Measurements from ENCODE around the gene FBXL17. TPM values are rescaled to one million over a fixed set of nuclear protein-coding genes. Genes with fewer than 3 reads are reported as not detected.

FBXL17 gene
- total RNA-seq, 4 donors from 2014 or later = 10.9 to 19.8 (median 15.0) TPM

DNA sequence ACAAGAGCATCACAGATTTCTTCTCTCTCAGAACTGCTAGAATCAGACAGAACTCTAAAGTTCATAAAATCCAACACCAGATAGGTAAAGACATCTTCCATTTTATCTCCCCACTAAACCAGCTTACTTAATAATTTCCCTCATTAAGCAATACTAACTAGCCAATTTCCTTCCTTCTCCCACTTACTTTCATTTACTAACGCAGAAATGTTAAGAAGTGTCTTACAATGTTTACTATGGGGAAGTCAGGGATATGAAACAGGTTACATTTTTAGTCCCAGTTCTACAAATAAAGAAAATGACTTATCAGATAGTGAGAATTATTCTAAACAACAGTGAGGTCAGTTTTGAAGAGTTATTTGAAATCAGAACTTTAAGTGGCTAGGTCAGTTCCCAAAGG is 236.5 kb downstream of the FBXL17 start:
- ATAC-seq (ENCODE audit: low FRiP score) (no peak), DNase-seq (ENCODE audit: low spot score) (no peak)
- TF ChIP-seq, protein P1, sequence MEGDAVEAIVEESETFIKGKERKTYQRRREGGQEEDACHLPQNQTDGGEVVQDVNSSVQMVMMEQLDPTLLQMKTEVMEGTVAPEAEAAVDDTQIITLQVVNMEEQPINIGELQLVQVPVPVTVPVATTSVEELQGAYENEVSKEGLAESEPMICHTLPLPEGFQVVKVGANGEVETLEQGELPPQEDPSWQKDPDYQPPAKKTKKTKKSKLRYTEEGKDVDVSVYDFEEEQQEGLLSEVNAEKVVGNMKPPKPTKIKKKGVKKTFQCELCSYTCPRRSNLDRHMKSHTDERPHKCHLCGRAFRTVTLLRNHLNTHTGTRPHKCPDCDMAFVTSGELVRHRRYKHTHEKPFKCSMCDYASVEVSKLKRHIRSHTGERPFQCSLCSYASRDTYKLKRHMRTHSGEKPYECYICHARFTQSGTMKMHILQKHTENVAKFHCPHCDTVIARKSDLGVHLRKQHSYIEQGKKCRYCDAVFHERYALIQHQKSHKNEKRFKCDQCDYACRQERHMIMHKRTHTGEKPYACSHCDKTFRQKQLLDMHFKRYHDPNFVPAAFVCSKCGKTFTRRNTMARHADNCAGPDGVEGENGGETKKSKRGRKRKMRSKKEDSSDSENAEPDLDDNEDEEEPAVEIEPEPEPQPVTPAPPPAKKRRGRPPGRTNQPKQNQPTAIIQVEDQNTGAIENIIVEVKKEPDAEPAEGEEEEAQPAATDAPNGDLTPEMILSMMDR (IDR thresholded peaks at IDR 0.05) = no peak

- TF ChIP-seq, protein P1 (IDR thresholded peaks at IDR 0.05) = no peak
- DNase-seq (ENCODE audit: low spot score) = no peak
- no peak for ATAC-seq (ENCODE audit: low FRiP score)
These were observed 237.6 kb downstream of the FBXL17 start for GRCh38 chr5:108144332-108144731.

- no peak for DNase-seq (ENCODE audit: low spot score)
- no peak for ATAC-seq (ENCODE audit: low FRiP score)
- TF ChIP-seq, protein P1 (IDR thresholded peaks at IDR 0.05) = no peak
These were observed 238.3 kb downstream of the FBXL17 start for GRCh38 chr5:108143581-108143980.

DNA sequence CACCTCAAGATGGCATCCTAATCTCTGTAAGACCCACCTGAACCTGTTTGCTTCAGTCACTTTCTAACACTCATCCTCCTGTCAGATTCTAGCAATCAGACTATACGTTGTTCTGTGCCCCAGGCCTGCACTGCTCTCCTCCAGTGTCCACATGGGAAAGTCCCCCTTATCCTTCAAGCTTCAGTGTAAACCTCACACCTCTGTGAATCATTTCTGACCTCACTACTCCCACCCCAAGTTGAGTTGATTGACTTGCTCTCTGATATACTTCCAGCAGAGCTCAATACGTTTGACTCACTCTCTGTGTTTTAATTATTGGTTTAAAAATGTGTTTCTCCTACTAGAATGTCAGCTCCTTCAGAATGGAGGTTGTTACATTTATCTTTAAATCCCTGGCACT is 240.2 kb downstream of the FBXL17 start:
- ATAC-seq (ENCODE audit: low FRiP score) = no peak
- DNase-seq (ENCODE audit: low spot score) = no peak
- TF ChIP-seq, protein P1 (IDR thresholded peaks at IDR 0.05) = no peak

- ATAC-seq (ENCODE audit: low FRiP score) (no peak), DNase-seq (ENCODE audit: low spot score) (no peak)
- TF ChIP-seq, protein P1 (IDR thresholded peaks at IDR 0.05) = no peak
These were observed 245.4 kb downstream of the FBXL17 start for GRCh38 chr5:108136493-108136892.

DNA sequence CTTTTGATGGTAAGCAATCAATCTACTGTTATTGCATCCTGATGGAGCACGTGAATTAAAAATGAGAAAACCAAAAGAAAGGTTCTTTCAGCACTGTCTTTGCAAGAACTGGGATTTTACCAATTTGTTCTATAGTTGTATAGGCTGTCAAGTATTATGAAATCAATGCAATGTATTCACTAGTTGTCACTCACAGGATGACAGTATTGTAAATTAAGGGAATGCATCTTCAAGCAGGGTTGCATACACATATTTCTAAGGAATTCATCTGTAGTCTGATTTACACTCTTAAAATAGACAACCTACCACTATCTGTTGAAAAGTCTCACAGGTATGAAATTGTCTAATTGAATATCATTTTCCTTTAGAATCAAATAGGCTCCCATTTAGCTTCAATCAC is 252.8 kb downstream of the FBXL17 start:
- TF ChIP-seq, protein P1 (IDR thresholded peaks at IDR 0.05) = no peak
- DNase-seq (ENCODE audit: low spot score) = no peak
- no peak for ATAC-seq (ENCODE audit: low FRiP score)

DNA sequence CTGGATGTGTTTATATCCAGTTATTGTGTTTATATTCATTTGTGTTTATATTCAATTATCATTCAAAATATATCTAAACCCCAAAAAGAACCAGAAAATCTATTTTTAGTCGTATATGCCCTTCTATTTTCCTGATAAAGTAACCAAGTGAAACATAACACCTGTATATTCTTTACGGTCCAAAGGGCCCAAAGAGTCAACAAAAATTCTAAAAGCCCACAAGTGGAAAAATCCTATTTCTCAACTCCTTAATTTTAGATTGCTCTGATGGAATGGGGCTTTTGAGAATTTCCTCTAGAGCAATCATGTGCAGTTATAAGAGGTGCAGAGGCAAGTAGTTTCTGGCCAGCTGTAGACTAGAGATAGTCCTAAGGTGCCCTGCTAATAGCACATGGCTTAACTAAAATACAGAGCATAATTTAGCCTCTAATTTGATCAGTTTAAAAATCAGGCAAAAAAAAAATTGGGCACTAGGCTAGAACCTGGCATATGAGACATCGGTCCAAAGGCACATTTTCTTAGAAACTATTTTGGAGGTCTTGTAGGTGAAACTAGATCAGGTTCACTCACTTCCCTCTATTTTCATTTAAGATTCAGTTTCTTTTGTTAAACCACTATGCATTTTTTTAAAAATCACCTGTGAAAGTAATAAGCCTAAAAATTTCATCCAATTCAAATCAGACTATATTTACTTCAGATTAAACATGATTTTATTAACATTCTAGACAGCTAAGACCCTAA is 256.0 kb downstream of the FBXL17 start:
- TF ChIP-seq, protein P1 (IDR thresholded peaks at IDR 0.05) = no peak

More for the DNA sequence above, 256.0 kb downstream of the FBXL17 start:
- DNase-seq (ENCODE audit: low spot score) = no peak
- no peak for ATAC-seq (ENCODE audit: low FRiP score)
